ENCODE measurements around the gene DLEU7.

The DLEU7 gene

GRCh38 chr13:50838701-50839100 is 4.8 kb downstream of the DLEU7 start:
- Histone ChIP-seq H3K27me3 (ENCODE audit: insufficient read depth, low read length) (no peaks in the 10 kb centered on the region), H3K4me1 (ENCODE audit: insufficient read depth, low read length) (peaks cover 16% of the 10 kb centered on the region), H3K4me3 (ENCODE audit: low read length) (no peak overlapping the region), H2AFZ (ENCODE audit: low read depth, low read length) (no peak overlapping the region), H3K36me3 (ENCODE audit: insufficient read depth, low read length) (no peaks in the 10 kb centered on the region), H3K9me3 (ENCODE audit: low read length) (peaks cover 3% of the 10 kb centered on the region)

GRCh38 chr13:50838031-50838430 is 5.5 kb downstream of the DLEU7 start:
- Histone ChIP-seq H3K36me3 (ENCODE audit: insufficient read depth, low read length) (no peaks in the 10 kb centered on the region), H3K27me3 (ENCODE audit: insufficient read depth, low read length) (no peaks in the 10 kb centered on the region), H3K4me3 (ENCODE audit: low read length) (no peak overlapping the region), H2AFZ (ENCODE audit: low read depth, low read length) (no peak overlapping the region), H3K4me1 (ENCODE audit: insufficient read depth, low read length) (peaks cover 14% of the 10 kb centered on the region), H3K9me3 (ENCODE audit: low read length) (peaks cover 3% of the 10 kb centered on the region)

- peaks cover 4% of the 10 kb centered on the region for H3K9me3 ChIP-seq (ENCODE audit: low read length)
Measured at GRCh38 chr13:50831512-50831911, 12.0 kb downstream of the DLEU7 start.

GRCh38 chr13:50829896-50830295 is 13.6 kb downstream of the DLEU7 start:
- Histone ChIP-seq H3K27me3 (ENCODE audit: insufficient read depth, low read length) (no peaks in the 10 kb centered on the region), H3K4me1 (ENCODE audit: insufficient read depth, low read length) (no peaks in the 10 kb centered on the region), H3K36me3 (ENCODE audit: insufficient read depth, low read length) (no peaks in the 10 kb centered on the region), H2AFZ (ENCODE audit: low read depth, low read length) (no peak overlapping the region), H3K9me3 (ENCODE audit: low read length) (peaks cover 3% of the 10 kb centered on the region), H3K4me3 (ENCODE audit: low read length) (no peak overlapping the region)

More at GRCh38 chr13:50831512-50831911, 12.0 kb downstream of the DLEU7 start:
- Histone ChIP-seq H3K4me3 (ENCODE audit: low read length) (no peak overlapping the region), H2AFZ (ENCODE audit: low read depth, low read length) (no peak overlapping the region), H3K4me1 (ENCODE audit: insufficient read depth, low read length) (no peaks in the 10 kb centered on the region), H3K36me3 (ENCODE audit: insufficient read depth, low read length) (no peaks in the 10 kb centered on the region), H3K27me3 (ENCODE audit: insufficient read depth, low read length) (no peaks in the 10 kb centered on the region)

- H3K4me3 ChIP-seq (ENCODE audit: low read length): no peak overlapping the region
- H3K27me3 ChIP-seq (ENCODE audit: insufficient read depth, low read length): no peaks in the 10 kb centered on the region
- H2AFZ ChIP-seq (ENCODE audit: low read depth, low read length): no peak overlapping the region
- H3K4me1 ChIP-seq (ENCODE audit: insufficient read depth, low read length): no peaks in the 10 kb centered on the region
- H3K36me3 ChIP-seq (ENCODE audit: insufficient read depth, low read length): no peaks in the 10 kb centered on the region
- peaks cover 3% of the 10 kb centered on the region for H3K9me3 ChIP-seq (ENCODE audit: low read length)
Measured at GRCh38 chr13:50829226-50829625, 14.3 kb downstream of the DLEU7 start.

GRCh38 chr13:50826035-50826434 is 17.5 kb downstream of the DLEU7 start:
- H3K9me3 ChIP-seq (ENCODE audit: low read length): peaks cover 3% of the 10 kb centered on the region
- peaks cover 2% of the 10 kb centered on the region for H3K36me3 ChIP-seq (ENCODE audit: insufficient read depth, low read length)
- no peak overlapping the region for H2AFZ ChIP-seq (ENCODE audit: low read depth, low read length)
- no peaks in the 10 kb centered on the region for H3K4me1 ChIP-seq (ENCODE audit: insufficient read depth, low read length)
- H3K27me3 ChIP-seq (ENCODE audit: insufficient read depth, low read length): no peaks in the 10 kb centered on the region
- H3K4me3 ChIP-seq (ENCODE audit: low read length): no peak overlapping the region

GRCh38 chr13:50812242-50812641 is 31.2 kb downstream of the DLEU7 start:
- no peaks in the 10 kb centered on the region for H3K9me3 ChIP-seq (ENCODE audit: low read length)
- peaks cover 6% of the 10 kb centered on the region for H3K4me1 ChIP-seq (ENCODE audit: insufficient read depth, low read length)
- H3K27me3 ChIP-seq (ENCODE audit: insufficient read depth, low read length): no peaks in the 10 kb centered on the region
- no peak overlapping the region for H3K4me3 ChIP-seq (ENCODE audit: low read length)
- no peaks in the 10 kb centered on the region for H3K36me3 ChIP-seq (ENCODE audit: insufficient read depth, low read length)
- no peak overlapping the region for H2AFZ ChIP-seq (ENCODE audit: low read depth, low read length)

GRCh38 chr13:50810998-50811397 is 32.5 kb downstream of the DLEU7 start:
- Histone ChIP-seq H3K9me3 (ENCODE audit: low read length) (no peaks in the 10 kb centered on the region), H3K27me3 (ENCODE audit: insufficient read depth, low read length) (no peaks in the 10 kb centered on the region)

GRCh38 chr13:50810468-50810867 is 33.0 kb downstream of the DLEU7 start:
- H3K4me3 ChIP-seq (ENCODE audit: low read length): no peak overlapping the region

More at GRCh38 chr13:50810998-50811397, 32.5 kb downstream of the DLEU7 start:
- no peak overlapping the region for H3K4me3 ChIP-seq (ENCODE audit: low read length)
- H2AFZ ChIP-seq (ENCODE audit: low read depth, low read length): no peak overlapping the region
- no peaks in the 10 kb centered on the region for H3K36me3 ChIP-seq (ENCODE audit: insufficient read depth, low read length)
- peaks cover 6% of the 10 kb centered on the region for H3K4me1 ChIP-seq (ENCODE audit: insufficient read depth, low read length)

GRCh38 chr13:50809133-50810090 is 34.1 kb downstream of the DLEU7 start:
- H3K9me3 ChIP-seq (ENCODE audit: low read length): no peaks in the 10 kb centered on the region
- H2AFZ ChIP-seq (ENCODE audit: low read depth, low read length): no peak overlapping the region
- H3K4me3 ChIP-seq (ENCODE audit: low read length): no peak overlapping the region
- H3K4me1 ChIP-seq (ENCODE audit: insufficient read depth, low read length): peaks cover 6% of the 10 kb centered on the region
- H3K27me3 ChIP-seq (ENCODE audit: insufficient read depth, low read length): no peaks in the 10 kb centered on the region
- no peaks in the 10 kb centered on the region for H3K36me3 ChIP-seq (ENCODE audit: insufficient read depth, low read length)

More at GRCh38 chr13:50810468-50810867, 33.0 kb downstream of the DLEU7 start:
- no peak overlapping the region for H2AFZ ChIP-seq (ENCODE audit: low read depth, low read length)
- H3K27me3 ChIP-seq (ENCODE audit: insufficient read depth, low read length): no peaks in the 10 kb centered on the region
- no peaks in the 10 kb centered on the region for H3K9me3 ChIP-seq (ENCODE audit: low read length)
- no peaks in the 10 kb centered on the region for H3K36me3 ChIP-seq (ENCODE audit: insufficient read depth, low read length)
- H3K4me1 ChIP-seq (ENCODE audit: insufficient read depth, low read length): peaks cover 6% of the 10 kb centered on the region

GRCh38 chr13:50805805-50806204 is 37.7 kb downstream of the DLEU7 start:
- no peak overlapping the region for H2AFZ ChIP-seq (ENCODE audit: low read depth, low read length)
- no peaks in the 10 kb centered on the region for H3K9me3 ChIP-seq (ENCODE audit: low read length)
- H3K27me3 ChIP-seq (ENCODE audit: insufficient read depth, low read length): no peaks in the 10 kb centered on the region
- peaks cover 6% of the 10 kb centered on the region for H3K4me1 ChIP-seq (ENCODE audit: insufficient read depth, low read length)
- no peaks in the 10 kb centered on the region for H3K36me3 ChIP-seq (ENCODE audit: insufficient read depth, low read length)
- H3K4me3 ChIP-seq (ENCODE audit: low read length): no peak overlapping the region

GRCh38 chr13:50801087-50801931 is 42.2 kb downstream of the DLEU7 start:
- Histone ChIP-seq H3K4me3 (ENCODE audit: low read length) (no peak overlapping the region), H2AFZ (ENCODE audit: low read depth, low read length) (no peak overlapping the region), H3K4me1 (ENCODE audit: insufficient read depth, low read length) (no peaks in the 10 kb centered on the region), H3K36me3 (ENCODE audit: insufficient read depth, low read length) (no peaks in the 10 kb centered on the region), H3K9me3 (ENCODE audit: low read length) (no peaks in the 10 kb centered on the region), H3K27me3 (ENCODE audit: insufficient read depth, low read length) (no peaks in the 10 kb centered on the region)

All from neuron (in vitro differentiated cells).